Skeletal muscle cell (primary cell): ENCODE data around the gene SMAD6.
"Not testable (repeated sequence)": the region's sequence is repeated elsewhere in the genome, so short reads cannot be mapped to it uniquely, and the experiment has no call there.

Experiments used
- DNase-seq: peaks from one replicate; pipeline ENCODE4 v3.0.0-alpha.2; 2010; ENCODE audit warnings: low read depth
- H3K4me3 ChIP-seq: 2 replicates; pipeline ENCODE4 v1.5.1; 2011; ENCODE audit warnings: low read depth, mild to moderate bottlenecking, control low read depth, low read length, moderate library complexity

SMAD6 gene

DNA sequence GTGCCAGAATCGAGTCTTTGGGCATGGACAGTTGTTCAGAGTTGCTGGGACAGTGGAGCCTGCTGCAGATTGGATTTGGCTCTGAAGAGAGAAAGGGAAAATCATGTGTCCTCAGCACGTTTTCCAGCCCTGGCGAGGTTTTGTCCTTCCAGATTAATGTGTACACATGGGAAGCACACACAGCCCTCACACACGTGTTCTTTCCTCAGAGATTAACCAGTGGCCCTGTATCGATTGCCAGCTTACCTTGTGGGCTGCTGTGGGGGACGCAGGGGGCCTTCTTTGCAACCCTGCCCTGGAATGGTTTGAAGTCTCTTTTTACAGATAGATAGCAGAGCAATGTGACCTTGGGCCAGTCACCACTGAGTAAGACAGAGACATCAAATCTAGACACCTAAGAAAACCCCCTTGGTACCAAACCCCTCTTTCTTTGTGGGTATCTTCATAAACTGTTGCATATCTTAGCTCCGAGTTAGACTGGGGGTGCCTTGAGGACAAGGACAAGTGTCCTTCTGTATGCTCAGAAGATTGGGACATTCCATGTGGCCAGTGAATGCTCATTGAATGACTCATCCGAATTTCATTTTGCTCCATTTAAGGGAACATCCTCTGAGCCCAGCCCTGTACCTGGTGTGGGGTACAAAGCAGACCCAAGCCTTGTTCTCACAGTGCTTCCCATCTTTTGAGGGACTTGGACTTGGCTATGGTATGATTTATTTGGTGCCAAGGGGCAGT lies 48.0 kb downstream of the SMAD6 start:
- H3K4me3 ChIP-seq: no peak overlapping the region
- DNase-seq: no peak

- DNase-seq: no peak
- H3K4me3 ChIP-seq: no peak overlapping the region
These were observed 48.6 kb downstream of the SMAD6 start for GRCh38 chr15:66750609-66751008.

DNA sequence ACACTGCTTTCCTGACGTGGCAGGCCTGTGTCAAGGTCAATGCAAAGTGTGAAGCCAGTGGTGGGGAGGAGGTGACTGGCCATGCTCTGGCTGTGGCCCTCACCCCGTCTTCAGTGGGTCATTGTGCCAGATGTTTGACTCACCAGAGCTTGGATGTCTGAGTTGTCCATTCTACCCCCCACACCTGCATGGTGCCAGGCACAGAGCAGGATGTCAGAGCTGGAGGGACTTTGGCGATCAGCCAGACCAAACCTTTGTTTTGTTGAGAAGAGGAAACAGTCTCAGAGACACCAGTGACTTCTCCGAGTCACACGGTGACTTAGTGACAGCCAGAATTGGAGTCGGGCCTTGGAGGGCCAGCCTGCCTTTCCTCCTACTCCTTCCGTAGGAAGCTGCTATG lies 49.5 kb downstream of the SMAD6 start:
- no peak for DNase-seq
- H3K4me3 ChIP-seq: no peak overlapping the region

GRCh38 chr15:66752078-66752477 lies 50.0 kb downstream of the SMAD6 start:
- DNase-seq: no peak
- H3K4me3 ChIP-seq: no peak overlapping the region

GRCh38 chr15:66753687-66754377 lies 51.8 kb downstream of the SMAD6 start:
- H3K4me3 ChIP-seq: no peak overlapping the region
- DNase-seq: no peak

GRCh38 chr15:66754789-66755188 lies 52.8 kb downstream of the SMAD6 start:
- H3K4me3 ChIP-seq: no peak overlapping the region
- DNase-seq: no peak

GRCh38 chr15:66755298-66756068 lies 53.4 kb downstream of the SMAD6 start:
- H3K4me3 ChIP-seq: no peak overlapping the region
- DNase-seq: no peak

GRCh38 chr15:66756295-66756694 lies 54.3 kb downstream of the SMAD6 start:
- no peak overlapping the region for H3K4me3 ChIP-seq
- DNase-seq: no peak

GRCh38 chr15:66757030-66757429 lies 55.0 kb downstream of the SMAD6 start:
- H3K4me3 ChIP-seq: no peak overlapping the region
- DNase-seq: no peak

- no peak overlapping the region for H3K4me3 ChIP-seq
- DNase-seq: no peak
These were observed 55.5 kb downstream of the SMAD6 start for GRCh38 chr15:66757521-66757920.

DNA sequence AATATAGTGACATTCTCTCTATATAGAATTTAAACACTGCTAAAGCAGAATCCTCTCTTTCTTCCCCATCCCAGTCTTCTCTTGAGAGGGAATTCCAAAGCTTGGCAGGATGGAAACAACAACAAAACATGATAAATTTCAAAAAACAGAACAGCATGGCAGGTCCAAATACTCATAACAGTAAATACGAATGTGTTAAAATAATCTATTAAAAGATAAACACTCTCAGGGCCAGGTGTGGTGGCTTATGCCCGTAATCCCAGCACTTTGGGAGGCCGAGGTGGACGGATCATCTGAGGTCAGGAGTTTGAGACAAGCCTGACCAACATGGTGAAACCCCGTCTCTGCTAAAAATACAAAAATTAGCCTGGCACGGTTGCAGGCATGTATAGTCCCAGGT lies 56.2 kb downstream of the SMAD6 start:
- H3K4me3 ChIP-seq, DNase-seq: not testable (repeated sequence)

GRCh38 chr15:66758844-66759243 lies 56.8 kb downstream of the SMAD6 start:
- no peak overlapping the region for H3K4me3 ChIP-seq
- DNase-seq: no peak

GRCh38 chr15:66760097-66760967 lies 58.3 kb downstream of the SMAD6 start:
- no peak for DNase-seq
- H3K4me3 ChIP-seq: no peak overlapping the region

DNA sequence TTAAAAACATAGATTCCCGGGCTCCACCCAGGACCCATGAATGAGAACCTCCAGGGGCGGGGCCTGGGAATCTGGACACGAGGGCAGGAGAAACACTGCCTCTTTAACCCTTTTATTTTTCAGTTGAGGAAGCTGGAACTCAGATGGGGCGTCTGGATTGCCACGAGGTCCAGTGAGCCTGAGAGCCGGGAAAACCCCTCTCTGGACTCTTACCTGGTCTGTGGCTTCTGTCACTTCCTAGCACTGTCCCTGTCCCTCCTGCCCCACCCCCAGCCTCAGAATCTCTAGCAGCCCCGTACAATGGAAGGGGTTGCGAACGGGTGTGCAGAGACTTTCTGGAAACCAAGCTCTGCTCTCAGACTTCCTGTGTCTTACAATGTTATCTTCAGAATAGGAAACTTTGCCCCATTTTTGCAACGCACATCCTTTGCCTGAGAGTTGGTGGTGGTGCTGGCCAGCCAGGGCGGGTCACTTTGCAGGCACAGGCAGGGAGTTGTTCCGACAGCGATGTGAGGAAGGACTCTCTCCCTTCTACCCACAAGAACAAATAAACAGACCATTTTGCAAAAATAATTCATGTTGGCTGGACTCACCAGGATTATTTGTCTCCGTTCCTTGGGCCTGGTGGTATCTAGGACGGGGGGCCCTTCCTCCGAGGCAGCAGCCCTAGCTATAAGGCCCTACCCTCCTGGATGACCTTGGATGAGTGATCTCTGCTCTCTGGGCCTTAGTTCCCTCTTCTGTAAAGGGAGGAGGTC lies 59.1 kb downstream of the SMAD6 start:
- no peak overlapping the region for H3K4me3 ChIP-seq
- no peak for DNase-seq

DNA sequence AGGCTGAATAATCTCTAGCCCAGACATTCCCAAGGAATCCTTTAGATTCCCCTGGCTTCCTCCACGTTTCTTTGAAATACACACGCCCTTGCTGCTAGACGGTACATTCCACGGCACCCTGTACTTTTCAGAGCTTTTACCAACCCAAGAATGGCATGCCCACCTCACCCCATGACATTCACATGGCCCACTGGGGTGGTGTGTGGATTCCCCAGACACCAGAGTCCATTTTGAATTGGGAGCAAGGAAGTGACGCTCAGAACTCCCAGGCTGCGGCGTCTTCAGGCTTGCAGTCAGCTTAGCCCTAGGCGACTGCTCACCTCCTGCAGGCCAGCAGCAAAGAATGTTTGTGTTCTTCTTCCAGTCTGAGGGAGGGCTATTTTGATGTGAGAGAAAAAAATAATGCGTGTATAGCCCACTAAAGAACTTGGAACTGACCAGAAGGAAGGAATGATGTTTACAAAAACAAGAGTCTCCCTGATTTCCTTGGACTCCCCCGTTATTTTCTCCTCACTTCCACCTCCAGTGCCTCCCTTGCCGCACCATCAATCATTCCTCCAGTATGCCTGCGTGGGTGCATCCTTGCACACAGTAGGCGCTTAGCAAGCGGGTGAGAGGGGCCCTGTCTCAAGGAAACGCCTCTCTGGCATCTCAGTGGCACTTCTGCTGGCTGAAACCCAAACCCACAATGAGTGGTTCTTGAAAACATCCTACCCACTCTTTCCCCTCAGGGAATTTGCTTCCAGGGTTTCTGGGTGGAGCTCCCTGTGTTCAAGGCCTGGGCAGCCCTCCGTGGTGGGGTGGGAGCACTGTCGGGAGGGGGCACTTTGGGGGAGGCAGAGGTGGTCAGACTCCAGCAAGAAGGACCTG lies 59.9 kb downstream of the SMAD6 start:
- no peak for DNase-seq
- H3K4me3 ChIP-seq: no peak overlapping the region

- no peak overlapping the region for H3K4me3 ChIP-seq
- DNase-seq: no peak
These were observed 61.4 kb downstream of the SMAD6 start for GRCh38 chr15:66763186-66764071.
